Natural killer cell (primary cell): ENCODE results near the gene PIEZO1. TPM values are rescaled to one million over a fixed set of nuclear protein-coding genes. Genes with fewer than 3 reads are reported as not detected.

Experiments used
- ATAC-seq, 3 donors: fragments of 150-1000 bp in 2 of 3; fragments of 200-7000 bp in 1 of 3; cut with Tn5 transposase; 1 replicate in 1 of 3; 2 replicates in 2 of 3; pipeline ENCODE4 v1.10.0; 2021; ENCODE audit warnings: mild to moderate bottlenecking in 2 of 3, moderate library complexity in 2 of 3
- DNase-seq, 2 donors: peaks; one replicate each; pipeline versions ENCODE4 v3.0.0 to v3.0.0-alpha.2; 2013 to 2021; ENCODE audit warnings: mixed read lengths in 1 of 2
- H3K27ac ChIP-seq: one replicate; pipeline ENCODE4 v1.5.1; 2013; ENCODE audit warnings: mild to moderate bottlenecking, low read length
- H3K27me3 ChIP-seq: one replicate; pipeline ENCODE4 v1.6.1; 2013; ENCODE audit warnings: low read length; ENCODE audit not compliant: control insufficient read depth, insufficient read depth
- H3K36me3 ChIP-seq: one replicate; pipeline ENCODE4 v1.6.1; 2013; ENCODE audit warnings: low read length; ENCODE audit not compliant: control insufficient read depth, insufficient read depth
- H3K4me1 ChIP-seq: one replicate; pipeline ENCODE4 v1.6.1; 2013; ENCODE audit warnings: low read length; ENCODE audit not compliant: control insufficient read depth, insufficient read depth
- H3K4me3 ChIP-seq: one replicate; pipeline ENCODE4 v1.5.1; 2013; ENCODE audit warnings: low read length
- H3K9me3 ChIP-seq: one replicate; pipeline ENCODE4 v1.6.1; 2013; ENCODE audit warnings: low read length; ENCODE audit not compliant: control insufficient read depth, insufficient read depth
- H3K27ac Mint-ChIP-seq, 2 donors: one replicate each; pipeline ENCODE4 v1.8.0; 2022; ENCODE audit warnings: mild to moderate bottlenecking in 2 of 2, mixed read lengths in 2 of 2, moderate library complexity in 1 of 2
- H3K27me3 Mint-ChIP-seq, 2 donors: one replicate each; pipeline ENCODE4 v1.8.0; 2022; ENCODE audit warnings: low read depth in 2 of 2, mixed read lengths in 2 of 2
- H3K36me3 Mint-ChIP-seq: one replicate; pipeline ENCODE4 v1.8.0; 2022; ENCODE audit warnings: mixed read lengths
- H3K4me1 Mint-ChIP-seq, 2 donors: one replicate each; pipeline ENCODE4 v1.8.0; 2022; ENCODE audit warnings: mixed read lengths in 2 of 2
- H3K4me3 Mint-ChIP-seq: one replicate; pipeline ENCODE4 v1.8.0; 2022; ENCODE audit warnings: mild to moderate bottlenecking, moderate library complexity, mixed read lengths
- H3K9me3 Mint-ChIP-seq, 2 donors: one replicate each; pipeline ENCODE4 v1.8.0; 2022; ENCODE audit warnings: mixed read lengths in 2 of 2
- WGBS: methylation state at CpG from one replicate; pipeline ENCODE4 v1.1.7; 2013; ENCODE audit warnings: missing lambda C conversion rate; ENCODE audit not compliant: insufficient coverage; 5-methylcytosine and 5-hydroxymethylcytosine counted together
- intact Hi-C: fragments of 100-400 bp; cut with micrococcal nuclease; formaldehyde crosslinking; loops from one replicate; pipeline ENCODE4 v1.14.2; 2022
- total RNA-seq, 4 donors: library from RNA; stranded (reverse); fragments of 120-200 nt in 1 of 4; gene quantifications; one replicate each; pipeline versions ENCODE4 v1.2.3 to v1.2.4, GENCODE V29; 2013 to 2022
- TF ChIP-seq, protein P1 (sequence below): fragments of 200-600 bp; IDR thresholded peaks from one replicate; pipeline ENCODE4 v1.8.0; 2022; ENCODE audit warnings: antibody characterized with exemption

The PIEZO1 gene
- total RNA-seq, 3 donors from 2014 or later (not counting 1 experiment from before 2014, with no cell fraction given): 172 to 197 (median 183) TPM

- 94% methylated on average over 22 of the region's 22 CpGs for WGBS
- TF ChIP-seq, protein P1, sequence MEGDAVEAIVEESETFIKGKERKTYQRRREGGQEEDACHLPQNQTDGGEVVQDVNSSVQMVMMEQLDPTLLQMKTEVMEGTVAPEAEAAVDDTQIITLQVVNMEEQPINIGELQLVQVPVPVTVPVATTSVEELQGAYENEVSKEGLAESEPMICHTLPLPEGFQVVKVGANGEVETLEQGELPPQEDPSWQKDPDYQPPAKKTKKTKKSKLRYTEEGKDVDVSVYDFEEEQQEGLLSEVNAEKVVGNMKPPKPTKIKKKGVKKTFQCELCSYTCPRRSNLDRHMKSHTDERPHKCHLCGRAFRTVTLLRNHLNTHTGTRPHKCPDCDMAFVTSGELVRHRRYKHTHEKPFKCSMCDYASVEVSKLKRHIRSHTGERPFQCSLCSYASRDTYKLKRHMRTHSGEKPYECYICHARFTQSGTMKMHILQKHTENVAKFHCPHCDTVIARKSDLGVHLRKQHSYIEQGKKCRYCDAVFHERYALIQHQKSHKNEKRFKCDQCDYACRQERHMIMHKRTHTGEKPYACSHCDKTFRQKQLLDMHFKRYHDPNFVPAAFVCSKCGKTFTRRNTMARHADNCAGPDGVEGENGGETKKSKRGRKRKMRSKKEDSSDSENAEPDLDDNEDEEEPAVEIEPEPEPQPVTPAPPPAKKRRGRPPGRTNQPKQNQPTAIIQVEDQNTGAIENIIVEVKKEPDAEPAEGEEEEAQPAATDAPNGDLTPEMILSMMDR: no peak
- ATAC-seq: no peak
- H3K4me1 ChIP-seq: peaks cover 25% of the 10 kb centered on the region
- no peaks in the 10 kb centered on the region for H3K27me3 Mint-ChIP-seq
- H3K36me3 Mint-ChIP-seq: no peaks in the 10 kb centered on the region
- no peaks in the 10 kb centered on the region for H3K27me3 ChIP-seq
- H3K27ac ChIP-seq: no peak overlapping the region
- no peak for DNase-seq
- H3K4me1 Mint-ChIP-seq: peaks cover 7 to 10% of the 10 kb centered on the region in 2 donors
- no peaks in the 10 kb centered on the region for H3K9me3 Mint-ChIP-seq
- no peak overlapping the region for H3K4me3 ChIP-seq
- peaks cover 35% of the 10 kb centered on the region for H3K36me3 ChIP-seq
- H3K4me3 Mint-ChIP-seq: no peak overlapping the region
- no peaks in the 10 kb centered on the region for H3K9me3 ChIP-seq
- intact Hi-C loops: loop anchor here (5.0 kb wide), 1 partner anchor 118 kb away; the partner anchor contains the start of genes GALNS and TRAPPC2L
- no peak overlapping the region for H3K27ac Mint-ChIP-seq
Measured at GRCh38 chr16:88739139-88739976, 45.7 kb downstream of the PIEZO1 start.

DNA sequence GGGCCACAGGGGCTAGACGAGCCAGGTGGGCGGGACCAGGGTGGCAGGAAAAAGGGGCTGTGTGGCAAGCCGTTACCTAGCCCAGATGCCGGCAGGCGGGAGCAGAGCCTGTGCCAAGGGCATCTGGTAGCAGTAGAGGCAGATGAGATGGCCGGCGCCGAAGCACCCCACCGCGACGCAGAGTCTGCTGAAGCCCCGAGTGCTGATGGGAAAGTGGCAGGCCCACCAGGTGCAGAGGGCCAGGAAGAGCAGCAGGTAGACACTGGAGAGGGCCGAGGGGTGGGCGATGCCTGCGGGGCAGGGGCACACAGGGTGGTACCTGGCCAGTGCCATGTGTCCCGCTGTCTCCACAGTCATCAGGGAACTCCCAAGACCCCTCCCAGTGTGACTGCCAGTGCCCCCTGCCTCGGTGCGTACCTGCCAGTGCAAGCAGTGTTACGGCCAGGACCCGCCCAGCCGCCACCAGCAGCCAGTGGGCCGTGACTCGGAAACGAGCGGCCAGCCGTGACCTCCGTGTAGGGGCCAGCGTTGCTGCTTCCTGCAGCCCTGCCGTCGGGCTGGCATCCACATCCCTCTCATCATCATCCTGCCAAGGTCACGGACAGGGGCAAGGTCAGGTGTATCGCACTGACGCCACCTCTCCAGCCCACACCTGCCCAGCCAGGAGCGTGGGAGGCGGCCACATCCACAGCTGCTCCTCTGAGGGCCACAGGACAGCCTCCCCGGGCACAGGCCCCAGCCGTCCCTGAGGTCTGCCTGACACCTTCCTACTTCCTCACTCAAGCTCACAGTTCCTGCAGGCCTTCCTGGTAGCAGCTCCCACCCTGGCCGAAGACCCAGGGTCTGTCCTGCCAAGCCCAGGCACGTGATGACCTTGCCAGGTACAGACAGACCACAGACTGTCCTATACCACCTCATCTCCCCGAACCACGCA, 46.6 kb downstream of the PIEZO1 start:
- H3K27me3 Mint-ChIP-seq: no peaks in the 10 kb centered on the region
- no peaks in the 10 kb centered on the region for H3K27me3 ChIP-seq
- H3K36me3 ChIP-seq: peaks cover 43% of the 10 kb centered on the region
- H3K9me3 Mint-ChIP-seq: no peaks in the 10 kb centered on the region
- peaks cover 0 to 5% of the 10 kb centered on the region in 2 donors for H3K4me1 Mint-ChIP-seq
- H3K27ac Mint-ChIP-seq: no peak overlapping the region
- peaks cover 15% of the 10 kb centered on the region for H3K4me1 ChIP-seq
- no peak overlapping the region for H3K4me3 Mint-ChIP-seq
- no peaks in the 10 kb centered on the region for H3K36me3 Mint-ChIP-seq
- no peak for DNase-seq
- H3K27ac ChIP-seq: no peak overlapping the region
- TF ChIP-seq, protein P1: no peak
- H3K4me3 ChIP-seq: no peak overlapping the region
- no peaks in the 10 kb centered on the region for H3K9me3 ChIP-seq
- ATAC-seq: no peak
- intact Hi-C loops: loop anchor here (5.0 kb wide), 1 partner anchor 119 kb away; the partner anchor contains the start of genes GALNS and TRAPPC2L
- 87% methylated on average over 41 of the region's 41 CpGs for WGBS

DNA sequence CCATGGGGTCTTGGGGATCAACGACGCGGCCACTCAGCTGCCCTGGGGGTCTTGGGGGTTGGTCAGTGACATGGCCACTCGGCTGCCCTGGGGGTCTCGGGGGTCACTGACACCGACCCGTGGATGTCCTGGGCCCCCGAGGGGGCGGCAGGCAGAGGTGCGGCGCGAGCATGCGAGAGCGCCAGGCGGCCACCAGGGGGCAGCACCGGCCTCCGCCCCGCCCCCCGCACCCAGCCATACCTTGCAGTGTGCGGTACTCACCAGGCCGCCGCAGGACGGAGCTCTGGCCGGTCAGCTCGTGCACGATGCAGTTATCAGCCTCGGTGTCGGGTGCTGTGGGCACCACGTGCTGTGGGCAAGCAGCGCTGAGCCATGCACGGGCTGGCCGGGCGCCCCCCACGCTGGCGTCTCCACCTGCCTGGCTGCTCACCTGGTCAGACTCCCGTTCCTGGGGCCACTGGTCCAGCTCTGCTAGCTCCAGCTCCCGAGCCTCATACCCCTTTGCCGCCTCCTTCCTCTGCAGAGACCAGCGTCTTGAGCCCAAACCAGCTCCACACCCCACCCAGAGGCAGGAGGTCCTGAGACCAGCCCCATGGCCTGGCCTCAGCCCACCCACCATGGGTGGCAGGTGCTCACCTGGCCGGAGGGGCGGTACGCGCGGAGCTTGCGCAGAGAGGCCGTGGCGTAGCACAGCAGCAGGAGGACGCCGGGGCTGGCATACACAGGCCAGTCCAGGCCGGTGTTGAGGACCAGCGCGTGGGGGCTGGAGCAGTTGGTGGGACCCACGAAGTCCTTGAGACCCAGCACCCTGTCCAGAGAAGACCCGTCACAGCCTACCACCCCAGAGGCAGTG, 47.5 kb downstream of the PIEZO1 start:
- peak; percentile 85 to 99 (median 90) for ATAC-seq
- Histone ChIP-seq H3K27ac (no peak overlapping the region), H3K4me1 (peaks cover 12% of the 10 kb centered on the region), H3K36me3 (peaks cover 50% of the 10 kb centered on the region), H3K27me3 (no peaks in the 10 kb centered on the region), H3K9me3 (no peaks in the 10 kb centered on the region), H3K4me3 (no peak overlapping the region)
- Mint-ChIP-seq H3K36me3 (no peaks in the 10 kb centered on the region), H3K4me3 (no peak overlapping the region), H3K27me3 (no peaks in the 10 kb centered on the region), H3K27ac (no peak overlapping the region), H3K4me1 (peaks cover 0 to 5% of the 10 kb centered on the region in 2 donors), H3K9me3 (no peaks in the 10 kb centered on the region)
- TF ChIP-seq, protein P1: peak; percentile 98
- WGBS: 47% methylated on average over 54 of the region's 54 CpGs
- intact Hi-C loops: loop anchor here (1.0 to 5.0 kb wide), 4 partner anchors 48 to 479 kb away; partner anchors contain the start of genes GALNS, PIEZO1 and TRAPPC2L
- DNase-seq: peak; percentile 75 to 85
